Activated T-helper 1 cell treated with anti-CD3 and anti-CD28 coated beads, Interleukin-2, amount 50 U/mL, for 16 hours (primary cell): ENCODE data around the gene MACROD2.
"Not testable (repeated sequence)": the region's sequence is repeated elsewhere in the genome, so short reads cannot be mapped to it uniquely, and the experiment has no call there.

Experiments
- DNase-seq, 2 donors: peaks; one replicate each; pipeline ENCODE4 v3.0.0-alpha.2; 2020; ENCODE audit warnings: low read depth in 1 of 2, low spot score in 1 of 2

MACROD2 gene

DNA sequence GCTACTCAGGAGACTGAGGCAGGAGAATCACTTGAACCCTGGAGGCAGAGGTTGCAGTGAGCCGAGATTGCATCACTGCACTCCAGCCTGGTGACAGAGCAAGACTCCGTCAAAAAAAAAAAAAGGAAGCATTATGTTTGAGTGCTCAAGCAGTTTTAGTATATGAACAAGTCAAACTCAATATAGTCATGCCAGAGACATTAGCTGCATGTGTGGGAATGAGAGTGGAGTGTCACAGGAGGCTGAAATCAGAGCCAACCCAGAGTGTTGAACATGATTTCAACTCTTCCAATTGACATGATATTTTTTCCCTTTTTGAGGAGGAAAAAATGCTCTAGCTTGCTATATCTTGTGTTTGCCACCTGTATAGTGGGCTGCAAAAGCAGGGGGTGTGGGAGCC lies 931.1 kb downstream of the MACROD2 start:
- not testable (repeated sequence) for DNase-seq

DNA sequence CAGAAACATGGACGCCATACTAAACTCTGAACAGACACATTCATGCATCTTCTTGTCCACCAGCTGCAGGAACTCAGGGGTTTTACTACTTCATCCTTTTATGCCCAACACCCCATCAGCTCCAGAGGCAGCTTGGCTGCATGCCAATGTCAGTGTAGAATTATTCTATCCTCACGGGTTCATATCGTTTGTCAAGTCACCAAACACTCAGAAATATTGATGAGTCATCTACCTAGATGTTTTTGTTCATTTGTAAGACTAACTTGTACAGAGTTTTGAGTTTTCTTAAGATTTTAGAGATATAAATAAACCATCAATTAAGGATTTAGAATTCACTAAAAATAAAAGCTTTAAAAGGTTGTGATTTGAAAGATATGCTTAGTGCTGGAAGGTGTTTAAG lies 932.8 kb downstream of the MACROD2 start:
- no peak for DNase-seq

DNA sequence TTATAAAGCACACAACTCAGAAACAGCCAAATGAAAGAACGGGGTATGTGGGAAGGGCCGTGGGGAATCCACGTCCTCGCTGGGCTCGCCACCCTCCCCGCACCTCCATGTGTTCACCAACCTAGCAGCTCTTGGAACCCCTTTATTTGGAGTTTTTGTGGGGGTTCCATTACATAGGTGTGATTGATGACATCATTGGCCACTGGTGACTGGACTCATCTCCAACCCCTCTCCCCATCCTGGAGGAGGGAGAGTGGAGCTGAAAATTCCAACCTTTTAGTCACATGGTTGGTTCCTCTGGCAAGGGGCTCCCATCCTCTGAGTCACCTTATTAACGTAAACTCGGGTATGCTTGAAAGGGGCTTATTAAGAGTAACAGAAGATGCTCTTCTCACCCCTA lies 934.1 kb downstream of the MACROD2 start:
- no peak for DNase-seq

DNA sequence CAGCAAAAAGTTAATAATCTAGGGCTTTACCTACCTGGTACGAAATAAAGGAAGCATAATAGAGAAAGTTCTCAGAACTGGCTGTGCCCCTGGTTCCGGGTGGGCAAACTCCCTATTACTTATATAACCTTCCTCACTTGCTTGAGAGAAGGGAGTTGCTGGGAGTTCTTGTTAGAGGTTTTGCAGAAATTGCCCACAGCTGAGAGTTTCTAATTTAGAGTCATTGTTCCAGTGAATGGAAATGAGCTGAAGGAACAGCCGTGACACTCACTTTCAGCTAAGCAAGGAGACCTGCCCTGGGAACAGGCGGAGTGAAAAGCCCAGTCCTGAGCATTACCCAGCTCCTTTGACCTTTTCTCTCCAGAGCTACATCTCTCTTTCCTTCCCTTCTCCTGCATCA lies 936.7 kb downstream of the MACROD2 start:
- DNase-seq, result no peak

DNA sequence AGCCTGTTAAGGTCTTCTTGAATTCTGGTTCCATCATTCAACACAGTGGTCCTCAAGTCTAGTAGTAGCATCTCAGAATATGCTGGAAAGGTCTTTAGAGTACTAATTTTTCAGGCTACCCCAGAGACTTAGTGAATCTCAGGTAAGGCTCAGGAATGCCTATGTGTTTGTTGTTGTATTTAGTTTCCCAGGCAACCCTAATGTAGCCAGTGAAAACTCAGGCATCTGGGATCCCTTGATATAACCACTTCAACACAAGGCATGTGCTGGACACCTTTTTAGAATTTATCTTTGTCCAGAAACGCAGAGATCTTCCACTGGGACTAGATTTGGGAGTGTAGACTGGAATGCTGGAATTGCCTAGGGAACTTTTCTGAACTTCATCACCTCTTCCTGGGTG lies 940.0 kb downstream of the MACROD2 start:
- DNase-seq, result no peak

DNA sequence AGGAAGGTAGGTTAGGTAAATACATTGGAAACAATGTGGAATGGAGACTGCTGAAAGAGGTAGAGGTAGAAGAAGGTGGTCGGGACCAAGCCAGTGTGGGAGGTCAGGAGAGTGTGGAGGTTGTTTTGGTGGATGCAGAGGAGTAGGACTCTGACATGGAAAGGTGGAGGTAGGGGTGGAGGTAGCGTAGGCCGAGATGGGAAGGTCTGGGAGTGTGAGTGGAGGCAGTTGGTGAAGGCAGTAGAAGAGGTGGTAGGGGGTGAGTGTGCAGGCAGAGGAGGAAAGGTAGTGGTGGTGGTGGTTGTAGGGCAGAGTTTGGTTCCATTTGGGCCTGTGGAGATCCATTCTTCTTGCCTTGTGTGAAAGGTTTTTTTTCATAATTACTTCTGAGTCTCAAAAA lies 941.7 kb downstream of the MACROD2 start:
- no peak for DNase-seq

DNA sequence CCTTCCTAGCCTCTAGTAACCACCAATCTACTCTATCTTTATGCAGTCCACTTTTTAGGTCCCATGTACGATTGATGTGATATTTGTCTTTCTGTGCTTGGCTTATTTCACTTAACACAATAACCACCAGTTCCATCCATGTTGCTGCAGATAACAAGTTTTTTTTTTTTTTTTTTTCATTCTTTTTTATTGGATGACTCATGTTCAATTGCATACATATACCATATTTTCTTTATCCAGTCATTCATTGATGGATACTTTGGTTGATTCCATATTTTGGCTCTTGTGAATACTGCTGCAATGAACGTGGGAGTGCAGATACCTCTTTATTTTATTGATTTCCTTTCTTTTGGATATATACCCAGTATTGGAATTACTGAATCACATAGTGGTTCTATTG lies 942.5 kb downstream of the MACROD2 start:
- no peak for DNase-seq

DNA sequence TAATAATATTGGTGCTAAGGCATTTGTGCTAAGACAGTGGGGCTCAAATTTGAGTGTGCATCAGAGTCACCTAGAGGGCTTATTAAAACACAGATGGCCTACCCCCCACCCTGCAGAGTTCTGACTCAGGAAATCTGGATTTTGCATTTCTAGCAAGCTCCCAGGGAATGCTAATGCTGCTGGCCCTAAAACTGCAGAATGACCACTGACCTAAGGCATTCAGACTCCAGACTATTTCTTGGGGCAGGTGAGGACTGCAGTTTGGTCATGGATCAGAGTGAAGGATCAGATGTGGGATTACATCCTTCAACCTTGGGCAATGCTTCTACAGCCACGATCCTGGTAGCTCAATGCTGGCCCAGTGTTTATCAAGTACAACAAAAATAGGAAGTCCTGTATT lies 952.2 kb downstream of the MACROD2 start:
- DNase-seq, result no peak

DNA sequence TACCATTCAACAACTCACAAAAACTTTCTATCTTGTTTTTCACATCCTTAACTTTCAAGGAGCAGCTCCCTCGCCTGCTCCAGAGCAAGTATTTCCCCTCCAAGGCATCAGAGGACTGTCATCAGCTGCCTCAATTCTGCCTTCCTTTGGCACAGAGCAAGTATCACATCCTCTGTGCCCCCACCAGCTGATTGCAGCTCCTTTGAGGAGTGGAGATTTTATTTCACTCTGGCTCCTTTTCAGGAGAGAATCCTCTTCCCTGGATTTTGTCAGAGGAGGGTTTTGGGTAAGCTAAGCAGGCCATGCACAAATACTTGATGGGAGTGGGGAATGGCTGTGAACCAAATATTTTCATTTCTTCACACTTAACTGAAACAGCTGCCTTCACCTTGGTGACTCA lies 952.6 kb downstream of the MACROD2 start:
- no peak for DNase-seq

DNA sequence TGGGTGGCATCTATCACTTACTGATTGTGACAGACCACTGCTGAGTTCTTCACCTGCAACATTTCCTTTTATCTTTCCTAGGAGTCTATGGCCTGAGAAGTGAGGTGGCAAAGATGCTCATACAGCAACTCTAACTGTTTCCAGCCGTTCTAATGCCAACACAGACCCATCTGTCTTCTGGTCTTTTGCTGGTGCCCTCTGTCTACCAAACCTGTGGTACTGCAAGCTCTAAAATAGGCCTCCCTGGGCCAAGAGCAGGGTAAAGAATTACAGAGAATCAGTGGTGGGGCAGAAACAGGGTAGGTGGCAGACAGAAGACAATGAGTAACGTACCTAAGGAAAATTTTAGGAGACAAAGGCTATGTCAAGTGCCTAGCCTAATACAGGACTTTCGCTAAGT lies 953.1 kb downstream of the MACROD2 start:
- DNase-seq, result no peak

DNA sequence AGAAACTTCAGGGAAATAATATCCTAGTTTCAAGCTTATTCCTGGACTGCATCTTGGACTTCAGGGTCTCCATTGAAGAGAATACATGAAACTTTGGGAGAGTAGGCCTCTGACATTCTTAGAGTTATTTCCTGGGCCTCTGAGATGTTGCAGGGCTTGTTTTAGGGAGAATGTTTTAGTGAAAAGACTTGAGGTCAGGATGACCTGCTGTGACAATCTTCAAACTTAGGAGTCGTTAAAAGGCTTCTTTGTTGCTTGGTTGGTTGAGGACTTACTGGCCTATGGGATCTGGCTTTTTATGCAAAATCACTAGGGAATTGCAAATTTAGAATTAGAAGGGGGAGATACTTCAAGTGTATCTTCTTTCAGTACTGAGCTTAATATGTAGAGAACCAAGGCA lies 955.3 kb downstream of the MACROD2 start:
- DNase-seq, result no peak

DNA sequence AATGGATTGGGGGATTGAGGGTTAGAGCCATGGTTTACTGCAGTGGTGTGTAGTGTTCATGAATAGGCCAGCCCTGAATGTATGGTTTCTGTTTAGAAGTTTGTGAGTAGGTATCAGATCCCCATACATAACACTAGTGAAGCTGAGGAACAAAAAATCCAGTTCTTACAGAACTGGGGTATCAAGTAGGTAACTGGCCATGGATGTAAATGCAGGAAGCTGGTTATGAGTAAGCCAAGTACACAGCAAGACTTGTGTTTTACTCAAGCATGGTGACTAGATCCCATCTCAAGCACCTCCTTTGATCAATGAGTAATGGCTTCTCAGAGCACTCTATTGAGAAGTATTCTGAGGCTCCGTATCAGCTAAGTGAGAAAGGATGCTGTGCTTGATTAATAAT lies 955.8 kb downstream of the MACROD2 start:
- no peak for DNase-seq

DNA sequence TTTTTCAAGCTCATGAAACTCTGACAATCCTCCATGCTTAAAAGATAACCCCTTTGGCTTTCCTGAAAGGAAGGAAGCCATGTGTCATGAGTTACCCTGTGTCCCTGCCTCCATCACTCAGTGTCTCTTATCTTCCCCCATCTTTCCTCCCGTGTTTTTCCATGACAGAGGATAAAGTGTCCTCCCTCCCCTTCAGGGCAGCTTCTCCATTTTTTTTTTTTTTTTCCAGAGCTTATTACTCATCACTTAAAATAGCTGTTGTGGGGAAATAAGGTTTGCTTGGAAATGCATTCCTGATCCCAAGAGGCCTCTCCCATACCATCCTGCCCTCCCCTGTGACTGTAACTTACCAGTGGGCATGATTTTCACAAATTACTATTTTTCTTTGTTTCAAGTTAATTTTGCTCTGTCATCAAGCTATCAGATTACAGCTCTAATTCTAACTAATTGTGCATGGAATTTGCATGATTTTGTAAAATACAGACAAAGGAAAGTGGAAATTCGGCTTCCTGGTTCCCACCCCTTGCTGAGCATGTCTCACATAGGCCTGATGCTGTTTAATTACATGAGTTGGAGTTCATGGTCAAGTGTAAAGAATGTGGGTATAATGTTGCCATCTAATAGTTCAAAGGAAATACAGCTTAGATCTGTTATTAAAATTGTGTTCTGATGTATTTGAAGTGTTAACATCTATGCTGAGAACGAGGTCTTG lies 956.5 kb downstream of the MACROD2 start:
- DNase-seq, result no peak

DNA sequence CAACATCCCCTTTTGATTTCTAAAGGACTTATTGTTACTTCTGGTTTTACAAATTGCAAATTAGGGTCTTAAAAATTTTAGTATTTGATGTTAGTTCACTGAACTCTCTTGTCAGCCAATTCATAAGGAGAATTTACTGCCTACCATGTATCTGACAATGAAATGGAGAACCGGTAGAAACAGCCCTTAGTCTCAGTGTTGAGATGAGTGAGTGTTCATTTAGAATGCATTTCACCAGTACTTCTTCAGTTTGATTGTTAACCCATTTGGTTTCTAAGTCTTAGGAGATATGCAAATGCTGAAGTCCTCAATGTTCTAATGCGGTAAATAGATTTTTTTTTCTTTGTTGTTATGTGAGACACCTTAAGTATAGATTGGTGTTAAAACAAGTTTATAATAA lies 958.4 kb downstream of the MACROD2 start:
- no peak for DNase-seq

DNA sequence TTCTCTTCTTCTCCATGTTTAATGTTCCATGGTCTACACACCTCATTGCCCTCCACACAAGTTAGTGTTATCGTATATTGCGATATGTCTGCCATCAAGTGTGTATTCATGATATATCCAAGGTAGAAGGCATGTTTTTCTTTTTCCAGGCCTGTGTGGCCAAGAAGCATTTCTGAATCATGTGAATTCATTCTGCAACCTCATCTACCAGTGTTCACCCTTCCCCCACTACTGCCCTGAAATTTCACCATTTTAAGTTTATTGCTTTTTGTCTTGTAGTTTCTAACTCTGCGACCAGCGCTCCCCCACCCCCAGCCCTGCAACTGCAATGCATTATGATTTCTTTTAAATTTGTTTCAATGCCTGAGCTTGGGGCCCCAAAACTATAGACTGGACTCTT lies 960.1 kb downstream of the MACROD2 start:
- DNase-seq, result no peak

DNA sequence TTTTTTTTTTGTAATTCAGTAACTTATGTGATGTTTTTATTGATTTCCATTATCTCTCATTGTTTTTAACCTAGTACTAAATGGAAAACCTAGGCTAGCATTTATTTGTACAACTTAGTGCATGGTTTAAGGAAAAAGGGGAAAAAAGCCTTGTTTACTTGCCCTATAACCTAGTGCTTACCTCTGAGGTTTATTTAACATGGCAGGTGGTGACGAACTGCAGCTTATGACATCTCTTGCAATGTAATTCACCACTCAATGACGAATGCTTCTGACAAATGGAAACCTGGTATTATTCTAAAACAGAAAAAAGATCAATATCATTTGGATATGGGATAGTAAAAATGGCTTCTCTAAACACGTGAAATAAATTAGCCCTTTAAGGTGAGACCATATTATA lies 960.7 kb downstream of the MACROD2 start:
- DNase-seq, result no peak

DNA sequence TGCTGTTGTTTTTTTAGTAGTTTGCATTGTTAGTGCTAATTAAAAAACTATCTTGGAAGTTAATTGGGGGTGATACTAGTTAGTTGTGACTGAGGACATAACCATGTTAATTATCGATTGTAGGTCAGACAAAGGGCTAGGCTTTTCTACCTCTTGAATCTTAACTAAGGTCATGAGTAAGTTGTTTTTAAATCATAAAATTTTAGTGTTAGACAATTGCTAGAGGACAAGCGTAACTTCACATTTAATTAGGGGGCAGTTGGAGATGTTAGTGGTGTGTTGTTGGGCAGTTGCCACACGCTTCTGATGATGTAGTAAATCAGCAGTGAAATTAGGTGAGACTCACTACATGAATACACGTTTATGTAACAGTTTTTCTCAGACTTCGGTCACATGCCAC lies 961.2 kb downstream of the MACROD2 start:
- no peak for DNase-seq

DNA sequence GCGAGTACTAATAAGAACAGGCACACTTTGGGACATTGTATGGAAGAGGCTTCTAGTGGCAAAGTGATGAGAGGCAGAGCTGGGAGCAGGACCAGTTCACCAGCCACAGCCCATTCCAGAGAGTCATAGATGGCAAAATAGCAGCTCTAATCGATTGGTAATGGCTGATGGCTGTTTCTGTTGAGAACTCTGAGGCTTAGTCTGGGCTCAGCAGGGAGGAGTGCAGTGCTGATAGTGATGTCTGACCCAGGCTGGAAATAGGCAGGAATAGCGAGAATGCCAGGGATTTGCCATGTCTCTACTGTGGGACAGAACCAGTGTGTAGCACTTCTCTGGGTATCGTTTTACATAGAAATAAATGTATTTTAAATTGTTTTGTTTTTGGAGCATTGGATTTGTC lies 962.1 kb downstream of the MACROD2 start:
- DNase-seq, result no peak

DNA sequence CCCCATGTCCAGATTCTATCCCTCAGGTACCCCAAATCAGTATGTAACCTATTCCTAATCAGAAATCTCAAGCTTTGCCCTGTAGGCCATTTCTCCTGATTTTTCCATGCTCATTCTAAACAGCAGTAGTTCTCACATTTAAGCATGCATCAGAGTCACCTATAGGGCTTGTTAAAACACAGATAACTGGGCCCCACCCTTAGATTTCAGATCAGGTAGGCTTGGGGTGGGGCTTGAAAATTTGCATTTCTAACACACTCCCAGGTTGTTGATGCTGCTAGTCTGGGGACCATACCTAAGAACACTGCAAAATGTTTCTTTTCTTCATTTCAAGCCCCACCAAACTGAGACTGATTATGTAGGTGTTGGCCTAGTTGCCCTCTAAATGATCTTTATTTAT lies 963.3 kb downstream of the MACROD2 start:
- no peak for DNase-seq

DNA sequence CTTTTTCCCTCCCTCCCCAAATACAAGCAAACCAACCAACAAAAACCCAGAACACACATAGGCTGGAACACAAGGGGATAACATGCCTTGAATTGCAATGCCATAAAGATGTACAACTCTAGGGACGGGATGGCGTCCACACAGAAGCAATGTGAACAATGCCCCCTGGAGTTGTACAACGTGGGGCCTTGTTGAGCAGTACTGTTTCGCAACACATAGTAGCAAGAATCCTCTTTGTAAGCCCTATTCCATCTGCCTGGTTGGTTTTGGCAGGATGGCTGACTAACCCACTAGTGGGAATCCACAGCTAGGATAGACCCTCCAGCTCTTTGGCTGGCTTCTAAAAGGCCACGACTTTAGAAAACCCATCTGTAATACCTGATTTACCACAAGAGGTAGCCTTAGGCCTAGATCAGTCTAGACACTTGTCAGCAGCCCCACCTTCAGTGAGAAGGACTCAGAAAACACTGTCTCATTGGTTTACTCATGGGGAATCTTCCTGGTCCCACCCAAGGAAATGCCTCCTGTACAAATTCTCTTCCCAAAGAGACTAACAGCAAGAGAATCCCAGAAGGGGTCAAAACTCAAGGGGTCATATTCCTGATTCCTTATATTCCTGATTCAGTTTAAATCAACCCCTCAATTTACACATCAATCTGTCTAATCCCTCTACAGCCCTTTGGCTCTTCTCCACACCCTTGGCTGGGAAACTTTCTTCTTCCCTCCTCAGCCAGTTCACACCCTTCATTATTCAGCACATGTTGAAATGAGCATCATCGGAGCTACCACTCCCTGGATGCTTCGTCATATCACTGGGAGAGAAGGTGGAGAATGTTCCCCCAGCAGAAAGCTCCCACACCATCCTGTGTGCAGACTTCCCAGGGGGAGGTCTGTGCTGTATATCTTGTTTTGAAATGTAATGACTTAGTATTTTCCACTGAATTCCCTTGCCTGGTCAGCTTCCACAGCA lies 964.5 kb downstream of the MACROD2 start:
- DNase-seq, result no peak

DNA sequence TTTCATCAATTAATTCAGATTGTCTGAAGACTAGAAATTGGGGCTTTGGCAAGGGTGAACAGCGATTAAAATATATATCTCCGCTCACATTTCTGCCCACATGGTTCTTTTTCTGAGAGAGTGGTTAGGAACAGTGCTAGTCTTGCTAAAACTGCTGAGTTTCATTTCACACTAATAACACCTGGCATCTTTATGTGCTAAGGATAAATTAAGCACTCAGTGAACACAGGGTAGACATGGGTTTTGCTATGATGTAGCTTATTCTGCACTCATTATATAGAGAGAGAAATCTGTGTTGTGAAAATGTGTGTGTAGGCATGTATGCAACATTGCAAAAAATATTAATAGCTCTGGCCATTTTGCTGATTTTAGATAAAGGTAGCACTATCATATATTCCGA lies 965.5 kb downstream of the MACROD2 start:
- no peak for DNase-seq

DNA sequence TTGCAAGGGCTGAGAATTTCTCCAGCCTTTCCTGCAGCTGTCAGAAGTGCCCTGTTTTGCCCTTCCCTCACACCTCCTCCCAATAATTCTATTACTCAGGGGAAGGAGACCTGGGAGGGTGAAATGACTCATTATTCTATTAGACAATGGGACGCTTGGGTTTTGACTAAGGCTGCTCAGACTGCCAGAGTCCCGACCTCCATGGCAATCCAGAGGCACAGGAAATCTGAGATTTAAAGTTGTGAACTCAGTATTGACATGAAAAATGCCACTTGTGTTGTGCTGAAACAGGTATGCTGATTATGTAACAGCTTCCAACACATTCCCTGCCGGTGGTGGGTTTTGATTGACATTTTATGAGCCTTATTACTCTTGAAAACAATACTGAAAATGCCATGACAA lies 967.9 kb downstream of the MACROD2 start:
- DNase-seq, result no peak

DNA sequence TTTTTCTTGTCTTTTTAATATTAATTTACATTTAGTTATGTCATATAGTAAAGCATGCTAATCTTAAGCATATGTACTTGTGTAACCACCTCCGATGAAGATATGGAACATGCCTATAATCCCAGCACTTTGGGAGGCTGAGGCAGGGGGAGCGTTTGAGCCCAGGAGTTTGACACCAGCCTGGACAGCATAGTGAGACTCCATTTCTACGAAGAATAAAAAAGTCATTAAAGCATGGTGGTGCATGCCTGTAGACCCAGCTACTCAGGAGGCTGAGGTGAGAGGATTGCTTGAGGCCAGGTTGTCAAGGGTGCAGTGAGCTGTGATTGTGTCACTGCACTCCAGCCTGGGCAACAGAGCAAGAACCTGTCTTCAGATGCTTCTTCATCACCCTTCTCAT lies 970.9 kb downstream of the MACROD2 start:
- no peak for DNase-seq
